DOHH2 (cell line): Measurements from ENCODE around the gene PHAF1.
A peak's percentile ranks its signal among the peaks of the same experiment; 100 is the strongest.

Experiments used
- H3F3A ChIP-seq: fragments of 200-600 bp; sonication (generic), shearing (Covaris generic); 2 replicates; pipeline ENCODE4 v1.6.0; 2016; ENCODE audit warnings: antibody characterized with exemption, mild to moderate bottlenecking; ENCODE audit not compliant: control insufficient read depth, insufficient read depth
- H3K27ac ChIP-seq: fragments of 200-600 bp; sonication (generic); 2 replicates; pipeline ENCODE4 v1.5.1; 2014; ENCODE audit warnings: low read depth, mild to moderate bottlenecking, low read length, moderate library complexity
- H3K27me3 ChIP-seq: fragments of 200-600 bp; sonication (generic); 2 replicates; pipeline ENCODE4 v1.6.1; 2014; ENCODE audit warnings: mild to moderate bottlenecking, low read length, mixed read lengths; ENCODE audit not compliant: control insufficient read depth
- H3K36me3 ChIP-seq: fragments of 200-600 bp; sonication (generic); 2 replicates; pipeline ENCODE4 v1.6.1; 2014; ENCODE audit warnings: mild to moderate bottlenecking, low read length, moderate library complexity, mixed read lengths; ENCODE audit not compliant: control insufficient read depth
- H3K4me1 ChIP-seq: fragments of 200-600 bp; sonication (generic); 2 replicates; pipeline ENCODE4 v1.6.1; 2014; ENCODE audit warnings: mild to moderate bottlenecking, low read length, mixed read lengths; ENCODE audit not compliant: control insufficient read depth
- H3K4me2 ChIP-seq: fragments of 200-600 bp; sonication (generic); 2 replicates; pipeline ENCODE4 v1.6.0; 2014; ENCODE audit warnings: mild to moderate bottlenecking, low read length, moderate library complexity
- H3K4me3 ChIP-seq: fragments of 200-600 bp; sonication (generic); 2 replicates; pipeline ENCODE4 v1.5.1; 2014; ENCODE audit warnings: mild to moderate bottlenecking, low read length, mixed read lengths
- H3K79me2 ChIP-seq: fragments of 200-600 bp; sonication (generic); 2 replicates; pipeline ENCODE4 v1.6.1; 2014; ENCODE audit warnings: mild to moderate bottlenecking, low read length, mixed read lengths; ENCODE audit not compliant: control insufficient read depth
- H3K9me2 ChIP-seq: fragments of 200-600 bp; sonication (generic); replicated peaks from 2 replicates; pipeline ENCODE4 v1.6.1; 2014; ENCODE audit warnings: mild to moderate bottlenecking, low read length, mixed read lengths; ENCODE audit not compliant: control insufficient read depth
- H3K9me3 ChIP-seq: fragments of 200-600 bp; sonication (generic); 2 replicates; pipeline ENCODE4 v1.6.1; 2014; ENCODE audit warnings: antibody characterized with exemption, low read length, mixed read lengths; ENCODE audit not compliant: control insufficient read depth, insufficient read depth
- H4K20me1 ChIP-seq: fragments of 200-600 bp; sonication (generic); 2 replicates; pipeline ENCODE4 v1.6.0; 2014; ENCODE audit warnings: low read depth, mild to moderate bottlenecking, antibody characterized with exemption, low read length, moderate library complexity; ENCODE audit not compliant: control insufficient read depth, insufficient read depth
- CTCF ChIP-seq: fragments of 200-600 bp; sonication (generic); IDR thresholded peaks from one replicate; pipeline ENCODE4 v1.5.1; 2014; ENCODE audit warnings: antibody characterized with exemption, mild to moderate bottlenecking, low read depth, low read length; ENCODE audit not compliant: poor library complexity, severe bottlenecking
- EZH2phosphoT487 ChIP-seq: fragments of 200-600 bp; sonication (generic); IDR thresholded peaks from 2 replicates; pipeline ENCODE4 v1.6.1; 2017; ENCODE audit warnings: borderline replicate concordance, mild to moderate bottlenecking, antibody characterized with exemption, low read length, moderate library complexity, mixed read lengths

Gene PHAF1

GRCh38 chr16:67164599-67165061 lies 54.9 kb downstream of the PHAF1 start, which contains the start of gene HSF4:
HSF4 (plus strand) TSS chr16:67164745; CDS start chr16:67164812, 67 bp downstream.
- peaks cover 22% of the 10 kb centered on the region for H3K4me1 ChIP-seq
- H3K9me2 ChIP-seq = no peaks in the 10 kb centered on the region
- peaks cover 4% of the 10 kb centered on the region; the same call in 1 of the 2 replicates for H4K20me1 ChIP-seq
- no peak for TF ChIP-seq CTCF
- TF ChIP-seq EZH2phosphoT487 = no peak; the same call in 1 of the 2 replicates
- H3K9me3 ChIP-seq = no peaks in the 10 kb centered on the region
- H3K27ac ChIP-seq = no peak within 1 kb of the TSS
- no peaks in the 10 kb centered on the region for H3F3A ChIP-seq
- H3K4me2 ChIP-seq = peak within 1 kb of the TSS; percentile 53
- peak within 1 kb of the TSS; percentile 33; the same call in 1 of the 2 replicates for H3K4me3 ChIP-seq
- peaks cover 52% of the 10 kb centered on the region for H3K27me3 ChIP-seq
- H3K79me2 ChIP-seq = no peaks in the 10 kb centered on the region
- H3K36me3 ChIP-seq = no peaks in the 10 kb centered on the region

GRCh38 chr16:67165121-67166078 lies 55.7 kb downstream of the PHAF1 start:
- Histone ChIP-seq H3K4me1 (peaks cover 27% of the 10 kb centered on the region), H3K4me2 (no peak overlapping the region), H3K79me2 (no peaks in the 10 kb centered on the region), H3K4me3 (no peak overlapping the region), H4K20me1 (peaks cover 4% of the 10 kb centered on the region; the same call in 1 of the 2 replicates), H3K27ac (no peak overlapping the region), H3K9me3 (no peaks in the 10 kb centered on the region), H3K27me3 (peaks cover 58% of the 10 kb centered on the region), H3K36me3 (no peaks in the 10 kb centered on the region), H3F3A (no peaks in the 10 kb centered on the region), H3K9me2 (no peaks in the 10 kb centered on the region)
- TF ChIP-seq EZH2phosphoT487 (no peak), CTCF (no peak)

GRCh38 chr16:67166110-67166547 lies 56.4 kb downstream of the PHAF1 start:
- Histone ChIP-seq H3K4me3 (no peak overlapping the region), H3K27me3 (peaks cover 64% of the 10 kb centered on the region)
- TF ChIP-seq CTCF (no peak), EZH2phosphoT487 (no peak)

More at GRCh38 chr16:67166110-67166547, 56.4 kb downstream of the PHAF1 start:
- no peaks in the 10 kb centered on the region for H3F3A ChIP-seq
- H3K9me3 ChIP-seq = no peaks in the 10 kb centered on the region
- H3K36me3 ChIP-seq = no peaks in the 10 kb centered on the region
- no peaks in the 10 kb centered on the region for H3K9me2 ChIP-seq
- H3K27ac ChIP-seq = no peak overlapping the region
- H3K79me2 ChIP-seq = no peaks in the 10 kb centered on the region
- H4K20me1 ChIP-seq = peaks cover 4% of the 10 kb centered on the region; the same call in 1 of the 2 replicates
- no peak overlapping the region for H3K4me2 ChIP-seq
- H3K4me1 ChIP-seq = peaks cover 29% of the 10 kb centered on the region
